Measurements from ENCODE around the gene WNK3. TPM values are rescaled to one million over a fixed set of nuclear protein-coding genes. Genes with fewer than 3 reads are reported as not detected.

The WNK3 gene
- polyA plus RNA-seq, 2 of the 4 experiments (the other 2 are of a cell fraction): 0.08 TPM; not detected in 1

DNA sequence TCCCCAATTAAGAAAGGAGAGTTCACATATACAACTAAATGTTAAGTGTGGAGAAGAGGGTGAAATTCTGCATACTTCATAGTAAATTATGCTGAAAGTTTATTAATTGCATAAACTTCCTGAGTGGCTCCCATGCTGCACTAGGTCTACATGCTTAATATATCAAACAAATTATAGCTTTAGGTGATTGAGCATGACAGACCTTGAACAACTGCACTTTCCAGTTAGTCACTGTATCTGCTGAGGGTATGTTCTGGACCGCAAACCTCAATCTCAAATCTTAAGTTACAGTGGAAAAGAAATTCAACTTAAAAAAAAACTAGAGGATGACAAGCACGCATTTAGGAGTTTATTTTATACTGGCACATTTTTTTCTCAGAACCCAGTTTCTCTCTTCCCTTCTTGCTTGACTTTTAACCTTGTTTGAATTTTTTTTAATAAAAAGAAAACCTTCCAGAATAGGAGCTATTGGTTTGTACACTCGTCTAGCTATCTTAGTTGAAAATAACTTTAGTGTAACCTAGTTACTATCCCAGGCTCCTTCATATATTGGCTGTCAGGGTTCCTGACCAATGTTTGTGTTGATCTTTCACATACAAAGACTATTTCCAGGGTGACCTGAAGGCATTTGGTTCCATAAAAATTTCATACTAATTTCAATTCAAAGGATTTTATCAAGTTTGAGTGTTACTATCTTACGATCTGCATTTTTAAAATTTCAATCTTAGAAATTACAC lies 164.6 kb downstream of the WNK3 start:
- Histone ChIP-seq H3K4me2 (no peak overlapping the region), H3K4me1 (no peaks in the 10 kb centered on the region), H3K27ac (no peak overlapping the region), H3K4me3 (no peak overlapping the region), H3K9me3 (no peaks in the 10 kb centered on the region)
- WGBS (ENCODE audit: missing lambda C conversion rate): 78% methylated on average over 4 of the region's 4 CpGs
- ChIA-PET POLR2A (interaction anchor here (1.2 kb wide), 1 partner anchor 10 kb away, joined by 3 read pairs; the partner anchor contains the start of gene FAM120C), CTCF (no interaction called here)
- ATAC-seq: no peak
- no peak for TF ChIP-seq FOSL2 (IDR thresholded peaks at IDR 0.05)
- no peak for TF ChIP-seq FOSL2 (CRISPR knock-in tag; IDR thresholded peaks at IDR 0.05)
- TF ChIP-seq, protein P1, sequence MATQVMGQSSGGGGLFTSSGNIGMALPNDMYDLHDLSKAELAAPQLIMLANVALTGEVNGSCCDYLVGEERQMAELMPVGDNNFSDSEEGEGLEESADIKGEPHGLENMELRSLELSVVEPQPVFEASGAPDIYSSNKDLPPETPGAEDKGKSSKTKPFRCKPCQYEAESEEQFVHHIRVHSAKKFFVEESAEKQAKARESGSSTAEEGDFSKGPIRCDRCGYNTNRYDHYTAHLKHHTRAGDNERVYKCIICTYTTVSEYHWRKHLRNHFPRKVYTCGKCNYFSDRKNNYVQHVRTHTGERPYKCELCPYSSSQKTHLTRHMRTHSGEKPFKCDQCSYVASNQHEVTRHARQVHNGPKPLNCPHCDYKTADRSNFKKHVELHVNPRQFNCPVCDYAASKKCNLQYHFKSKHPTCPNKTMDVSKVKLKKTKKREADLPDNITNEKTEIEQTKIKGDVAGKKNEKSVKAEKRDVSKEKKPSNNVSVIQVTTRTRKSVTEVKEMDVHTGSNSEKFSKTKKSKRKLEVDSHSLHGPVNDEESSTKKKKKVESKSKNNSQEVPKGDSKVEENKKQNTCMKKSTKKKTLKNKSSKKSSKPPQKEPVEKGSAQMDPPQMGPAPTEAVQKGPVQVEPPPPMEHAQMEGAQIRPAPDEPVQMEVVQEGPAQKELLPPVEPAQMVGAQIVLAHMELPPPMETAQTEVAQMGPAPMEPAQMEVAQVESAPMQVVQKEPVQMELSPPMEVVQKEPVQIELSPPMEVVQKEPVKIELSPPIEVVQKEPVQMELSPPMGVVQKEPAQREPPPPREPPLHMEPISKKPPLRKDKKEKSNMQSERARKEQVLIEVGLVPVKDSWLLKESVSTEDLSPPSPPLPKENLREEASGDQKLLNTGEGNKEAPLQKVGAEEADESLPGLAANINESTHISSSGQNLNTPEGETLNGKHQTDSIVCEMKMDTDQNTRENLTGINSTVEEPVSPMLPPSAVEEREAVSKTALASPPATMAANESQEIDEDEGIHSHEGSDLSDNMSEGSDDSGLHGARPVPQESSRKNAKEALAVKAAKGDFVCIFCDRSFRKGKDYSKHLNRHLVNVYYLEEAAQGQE (IDR thresholded peaks at IDR 0.05): no peak
- TF ChIP-seq MAZ (IDR thresholded peaks at IDR 0.05; ENCODE audit: borderline replicate concordance, low read depth, low read length): no peak
- TF ChIP-seq RCOR1 (IDR thresholded peaks at IDR 0.05; ENCODE audit: low read depth, low read length): no peak
- no peak for TF ChIP-seq CHD4 (IDR thresholded peaks at IDR 0.05; ENCODE audit: borderline replicate concordance)
- TF ChIP-seq, protein P2, sequence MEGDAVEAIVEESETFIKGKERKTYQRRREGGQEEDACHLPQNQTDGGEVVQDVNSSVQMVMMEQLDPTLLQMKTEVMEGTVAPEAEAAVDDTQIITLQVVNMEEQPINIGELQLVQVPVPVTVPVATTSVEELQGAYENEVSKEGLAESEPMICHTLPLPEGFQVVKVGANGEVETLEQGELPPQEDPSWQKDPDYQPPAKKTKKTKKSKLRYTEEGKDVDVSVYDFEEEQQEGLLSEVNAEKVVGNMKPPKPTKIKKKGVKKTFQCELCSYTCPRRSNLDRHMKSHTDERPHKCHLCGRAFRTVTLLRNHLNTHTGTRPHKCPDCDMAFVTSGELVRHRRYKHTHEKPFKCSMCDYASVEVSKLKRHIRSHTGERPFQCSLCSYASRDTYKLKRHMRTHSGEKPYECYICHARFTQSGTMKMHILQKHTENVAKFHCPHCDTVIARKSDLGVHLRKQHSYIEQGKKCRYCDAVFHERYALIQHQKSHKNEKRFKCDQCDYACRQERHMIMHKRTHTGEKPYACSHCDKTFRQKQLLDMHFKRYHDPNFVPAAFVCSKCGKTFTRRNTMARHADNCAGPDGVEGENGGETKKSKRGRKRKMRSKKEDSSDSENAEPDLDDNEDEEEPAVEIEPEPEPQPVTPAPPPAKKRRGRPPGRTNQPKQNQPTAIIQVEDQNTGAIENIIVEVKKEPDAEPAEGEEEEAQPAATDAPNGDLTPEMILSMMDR (IDR thresholded peaks at IDR 0.05): no peak
- TF ChIP-seq, protein P3, sequence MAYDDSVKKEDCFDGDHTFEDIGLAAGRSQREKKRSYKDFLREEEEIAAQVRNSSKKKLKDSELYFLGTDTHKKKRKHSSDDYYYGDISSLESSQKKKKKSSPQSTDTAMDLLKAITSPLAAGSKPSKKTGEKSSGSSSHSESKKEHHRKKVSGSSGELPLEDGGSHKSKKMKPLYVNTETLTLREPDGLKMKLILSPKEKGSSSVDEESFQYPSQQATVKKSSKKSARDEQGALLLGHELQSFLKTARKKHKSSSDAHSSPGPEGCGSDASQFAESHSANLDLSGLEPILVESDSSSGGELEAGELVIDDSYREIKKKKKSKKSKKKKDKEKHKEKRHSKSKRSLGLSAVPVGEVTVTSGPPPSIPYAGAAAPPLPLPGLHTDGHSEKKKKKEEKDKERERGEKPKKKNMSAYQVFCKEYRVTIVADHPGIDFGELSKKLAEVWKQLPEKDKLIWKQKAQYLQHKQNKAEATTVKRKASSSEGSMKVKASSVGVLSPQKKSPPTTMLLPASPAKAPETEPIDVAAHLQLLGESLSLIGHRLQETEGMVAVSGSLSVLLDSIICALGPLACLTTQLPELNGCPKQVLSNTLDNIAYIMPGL (CRISPR knock-in tag; IDR thresholded peaks at IDR 0.05; ENCODE audit: borderline replicate concordance): no peak
- TF ChIP-seq SMC3 (IDR thresholded peaks at IDR 0.05): no peak
- TF ChIP-seq RARB (CRISPR knock-in tag; IDR thresholded peaks at IDR 0.05): no peak
- DNase-seq (ENCODE audit: low read depth in 1 of 2, low spot score in 1 of 2): no peak
- FAIRE-seq: no peak

- WGBS (ENCODE audit: missing lambda C conversion rate): 94% methylated on average over 2 of the region's 2 CpGs
- no peak for ATAC-seq
- Histone ChIP-seq H3K4me1 (peaks cover 23% of the 10 kb centered on the region), H3K27ac (no peak overlapping the region), H3K9me3 (no peaks in the 10 kb centered on the region), H3K4me3 (no peak overlapping the region), H3K4me2 (no peak overlapping the region)
- POLR2A ChIA-PET: no interaction called here
- TF ChIP-seq CBX8 (IDR thresholded peaks at IDR 0.05): no peak
- TF ChIP-seq E2F6 (IDR thresholded peaks at IDR 0.05; ENCODE audit: borderline replicate concordance, low read depth): no peak
- no peak for TF ChIP-seq CHD2 (IDR thresholded peaks at IDR 0.05; ENCODE audit: low read length, partially characterized antibody)
- TF ChIP-seq POLR2A (IDR thresholded peaks at IDR 0.05; ENCODE audit: low read length): no peak
- TF ChIP-seq HDAC2 (IDR thresholded peaks at IDR 0.05): no peak
- no peak for TF ChIP-seq NR3C1 (IDR thresholded peaks at IDR 0.05)
- no peak for TF ChIP-seq GATA3 (IDR thresholded peaks at IDR 0.05; ENCODE audit: borderline replicate concordance)
- no peak for TF ChIP-seq FOSL2 (IDR thresholded peaks at IDR 0.05)
- TF ChIP-seq FOSL2 (CRISPR knock-in tag; IDR thresholded peaks at IDR 0.05): no peak
- no peak for TF ChIP-seq EHF (CRISPR knock-in tag; IDR thresholded peaks at IDR 0.05)
- TF ChIP-seq CHD4 (IDR thresholded peaks at IDR 0.05; ENCODE audit: borderline replicate concordance): no peak
- TF ChIP-seq, protein P2 (IDR thresholded peaks at IDR 0.05): no peak
- no peak for TF ChIP-seq MAZ (IDR thresholded peaks at IDR 0.05; ENCODE audit: borderline replicate concordance, low read depth, low read length)
- TF ChIP-seq, protein P4, sequence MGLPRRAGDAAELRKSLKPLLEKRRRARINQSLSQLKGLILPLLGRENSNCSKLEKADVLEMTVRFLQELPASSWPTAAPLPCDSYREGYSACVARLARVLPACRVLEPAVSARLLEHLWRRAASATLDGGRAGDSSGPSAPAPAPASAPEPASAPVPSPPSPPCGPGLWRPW (IDR thresholded peaks at IDR 0.05): no peak
- TF ChIP-seq MAFK (IDR thresholded peaks at IDR 0.05; ENCODE audit: partially characterized antibody): no peak
- no peak for TF ChIP-seq SMC3 (IDR thresholded peaks at IDR 0.05)
- TF ChIP-seq, protein P5, sequence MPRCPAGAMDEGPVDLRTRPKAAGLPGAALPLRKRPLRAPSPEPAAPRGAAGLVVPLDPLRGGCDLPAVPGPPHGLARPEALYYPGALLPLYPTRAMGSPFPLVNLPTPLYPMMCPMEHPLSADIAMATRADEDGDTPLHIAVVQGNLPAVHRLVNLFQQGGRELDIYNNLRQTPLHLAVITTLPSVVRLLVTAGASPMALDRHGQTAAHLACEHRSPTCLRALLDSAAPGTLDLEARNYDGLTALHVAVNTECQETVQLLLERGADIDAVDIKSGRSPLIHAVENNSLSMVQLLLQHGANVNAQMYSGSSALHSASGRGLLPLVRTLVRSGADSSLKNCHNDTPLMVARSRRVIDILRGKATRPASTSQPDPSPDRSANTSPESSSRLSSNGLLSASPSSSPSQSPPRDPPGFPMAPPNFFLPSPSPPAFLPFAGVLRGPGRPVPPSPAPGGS (IDR thresholded peaks at IDR 0.05): no peak
- TF ChIP-seq PHF8 (IDR thresholded peaks at IDR 0.05; ENCODE audit: borderline replicate concordance, low read depth): no peak
- no peak for TF ChIP-seq KDM5A (IDR thresholded peaks at IDR 0.05)
- no peak for TF ChIP-seq NFE2L2 (conservative IDR thresholded peaks at IDR 0.05; ENCODE audit: low read length)
- TF ChIP-seq RARB (CRISPR knock-in tag; IDR thresholded peaks at IDR 0.05): no peak
- CTCF ChIA-PET: no interaction called here
- no peak for DNase-seq (ENCODE audit: low read depth in 1 of 2, low spot score in 1 of 2)
- FAIRE-seq: no peak
Observed at GRCh38 chrX:54184474-54184873, 173.4 kb downstream of the WNK3 start.

All from A549 (cell line).